HG02938 (cell line): ENCODE results near the gene PTPRG.

ENCODE experiments used
- ATAC-seq: cut with Tn5 transposase; IDR thresholded peaks from one replicate; pipeline ENCODE4 v1.9.1; 2021; ENCODE audit warnings: mild to moderate bottlenecking, moderate library complexity; ENCODE audit not compliant: unreplicated experiment

PTPRG gene

DNA sequence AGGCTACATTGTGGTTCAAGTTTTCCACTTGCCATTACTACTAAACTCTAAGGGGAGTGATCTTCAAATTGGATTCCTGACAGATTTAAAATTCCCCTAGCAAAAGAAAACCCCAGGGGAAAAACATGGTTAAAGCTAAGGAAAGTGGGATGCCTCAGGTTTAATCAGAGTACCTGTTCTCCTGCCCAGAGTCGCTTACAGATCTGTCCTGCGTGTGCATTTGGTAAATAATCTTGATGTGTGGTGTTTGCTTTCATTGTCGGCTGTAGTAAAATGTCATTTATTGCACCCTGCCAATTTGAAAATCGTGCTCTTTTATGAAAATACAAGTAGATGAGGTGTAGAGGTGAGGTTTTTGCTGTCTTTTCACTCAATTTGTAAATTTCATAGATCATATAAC, 323.4 kb downstream of the PTPRG start:
- ATAC-seq = no peak

DNA sequence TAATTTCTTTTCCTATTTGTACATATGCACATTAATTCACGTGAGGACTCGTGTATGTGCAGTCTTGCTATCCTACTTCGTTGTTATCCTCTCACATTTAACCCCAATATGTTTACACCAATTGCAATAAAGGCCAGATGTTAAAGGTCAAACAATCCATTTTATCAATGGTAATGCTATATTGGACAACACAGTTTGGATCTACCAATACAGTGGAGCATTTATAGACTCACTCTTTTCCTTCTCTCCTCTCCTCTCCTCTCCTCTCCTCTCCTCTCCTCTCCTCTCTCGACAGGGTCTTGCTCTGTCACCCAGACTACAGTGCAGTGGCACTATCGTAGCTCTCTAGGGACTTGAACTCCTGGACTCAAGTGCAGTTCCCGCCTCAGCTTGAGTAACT, 324.0 kb downstream of the PTPRG start:
- no peak for ATAC-seq

DNA sequence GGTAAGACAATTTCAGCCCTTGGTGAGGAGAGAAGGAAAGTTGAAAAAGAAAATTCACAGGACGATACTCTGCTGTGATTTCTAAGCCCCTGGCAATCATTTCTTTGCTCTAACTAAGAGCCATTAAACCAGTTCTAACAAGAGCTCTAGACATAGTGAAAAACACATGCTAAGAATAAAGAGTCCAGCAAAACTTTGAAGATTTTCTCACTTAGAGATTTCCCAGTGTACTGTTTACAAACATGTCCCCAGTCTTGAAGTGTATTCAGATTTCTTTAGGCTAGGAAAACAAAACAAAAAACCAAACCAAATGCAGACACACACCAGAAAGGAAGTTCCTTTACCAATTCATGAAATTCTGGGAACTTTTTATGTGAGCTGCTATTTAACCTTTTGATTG, 325.8 kb downstream of the PTPRG start:
- no peak for ATAC-seq

DNA sequence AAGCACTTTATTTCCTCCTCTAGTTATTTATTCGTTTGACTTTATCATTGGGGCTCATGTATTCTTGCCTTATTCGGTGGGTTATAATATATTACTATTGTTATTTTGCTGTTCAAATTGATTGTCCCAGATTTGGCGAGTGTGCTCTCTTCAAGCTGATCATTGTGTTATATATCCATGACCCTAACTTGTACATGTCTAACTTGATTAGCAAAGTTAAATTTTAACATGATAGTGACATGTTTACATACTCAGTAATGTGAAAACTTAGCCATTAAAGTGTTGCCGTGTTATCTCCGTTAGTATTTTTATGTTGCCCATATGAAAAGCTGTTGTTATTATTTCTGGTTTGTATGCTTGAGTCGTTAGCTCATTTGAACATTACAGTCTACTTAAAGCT, 327.9 kb downstream of the PTPRG start:
- ATAC-seq = no peak

DNA sequence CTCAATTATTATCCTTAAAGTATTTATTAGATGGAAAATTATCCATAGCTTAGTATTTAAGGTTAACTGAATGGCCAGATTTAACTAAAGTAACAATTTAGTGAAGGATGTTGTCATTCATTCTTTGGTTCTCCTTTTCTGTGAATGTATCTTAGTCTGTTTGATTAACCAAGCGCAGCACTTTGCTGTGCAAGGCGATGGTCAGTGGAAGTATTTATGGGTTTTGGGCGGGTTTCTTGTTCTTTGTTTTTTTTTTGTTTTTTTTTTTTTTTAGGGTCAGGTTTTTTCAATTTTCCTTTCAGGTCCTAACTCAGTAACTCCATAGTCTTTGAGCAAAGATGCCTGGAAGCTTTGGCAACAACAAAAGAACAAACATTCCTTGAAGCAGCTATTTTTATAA, 328.8 kb downstream of the PTPRG start:
- no peak for ATAC-seq

DNA sequence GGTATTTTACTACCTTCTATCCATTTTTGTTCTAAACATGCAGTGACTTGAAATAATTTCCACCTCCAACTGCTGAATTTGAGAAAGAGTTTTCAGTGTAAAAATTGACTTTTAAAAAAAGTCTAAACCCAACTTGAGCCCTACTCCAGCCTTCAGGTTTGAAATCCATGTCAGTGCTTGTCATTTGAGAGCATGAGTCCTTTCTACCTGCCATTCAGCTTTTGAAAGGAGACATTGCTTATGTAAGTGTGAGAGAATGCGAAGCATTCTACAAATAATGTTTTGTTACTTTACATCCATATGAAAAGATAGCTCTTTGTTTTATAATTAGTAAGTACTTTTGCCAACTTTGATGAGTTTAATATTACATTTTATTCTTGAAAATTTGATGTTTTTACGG, 329.2 kb downstream of the PTPRG start:
- no peak for ATAC-seq

DNA sequence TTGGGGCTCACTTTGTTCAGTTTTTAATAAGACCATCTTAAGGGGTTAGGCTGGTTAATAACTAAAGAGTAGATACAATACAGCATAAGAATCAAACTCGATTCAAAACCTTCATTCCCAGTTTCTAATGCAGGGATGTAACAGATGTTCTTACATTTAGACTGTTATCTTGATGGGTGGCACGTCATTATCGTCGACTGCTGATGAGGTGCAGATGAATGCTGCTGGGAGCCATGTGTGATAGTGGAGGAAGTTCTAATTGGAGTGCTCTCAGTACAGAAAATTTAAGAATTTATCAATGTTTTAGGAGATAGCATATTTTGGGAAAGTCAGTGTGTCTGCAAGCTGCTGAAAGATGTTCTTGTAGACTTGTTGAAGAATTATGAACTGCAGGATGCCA, 331.5 kb downstream of the PTPRG start:
- no peak for ATAC-seq

DNA sequence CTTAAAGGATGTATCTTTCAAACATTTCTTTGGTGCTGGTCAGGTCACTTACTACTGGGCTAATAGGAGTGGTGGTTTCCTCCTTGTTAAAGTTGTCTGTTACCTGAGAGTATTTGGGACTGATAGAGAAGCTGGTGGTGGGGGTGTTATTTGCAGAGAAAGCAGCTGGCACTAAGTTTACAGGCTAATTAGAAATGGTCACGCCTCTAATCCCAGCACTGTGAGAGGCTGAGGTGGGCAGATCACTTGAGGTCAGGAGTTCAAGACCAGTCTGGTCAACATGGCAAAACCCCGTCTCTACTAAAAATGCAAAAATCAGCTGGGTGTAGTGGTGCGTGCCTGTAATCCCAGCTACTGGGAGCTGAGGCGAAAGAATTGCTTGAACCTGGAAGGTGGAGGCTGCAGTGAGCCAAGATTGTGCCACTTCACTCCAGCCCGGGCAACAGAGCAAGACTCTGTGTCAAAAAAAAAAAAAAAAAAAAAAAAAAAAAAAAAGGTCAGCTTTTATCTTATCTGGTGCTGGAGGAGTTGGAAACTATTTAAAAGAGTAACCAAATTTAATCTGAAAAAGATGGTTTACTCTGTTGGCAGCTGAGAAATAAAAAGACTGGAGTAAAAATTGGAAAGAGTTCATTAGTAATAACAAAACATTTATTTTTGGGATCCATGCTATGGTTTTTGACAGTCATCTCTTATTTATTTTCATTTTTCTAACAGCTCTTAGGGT, 332.6 kb downstream of the PTPRG start:
- no peak for ATAC-seq

DNA sequence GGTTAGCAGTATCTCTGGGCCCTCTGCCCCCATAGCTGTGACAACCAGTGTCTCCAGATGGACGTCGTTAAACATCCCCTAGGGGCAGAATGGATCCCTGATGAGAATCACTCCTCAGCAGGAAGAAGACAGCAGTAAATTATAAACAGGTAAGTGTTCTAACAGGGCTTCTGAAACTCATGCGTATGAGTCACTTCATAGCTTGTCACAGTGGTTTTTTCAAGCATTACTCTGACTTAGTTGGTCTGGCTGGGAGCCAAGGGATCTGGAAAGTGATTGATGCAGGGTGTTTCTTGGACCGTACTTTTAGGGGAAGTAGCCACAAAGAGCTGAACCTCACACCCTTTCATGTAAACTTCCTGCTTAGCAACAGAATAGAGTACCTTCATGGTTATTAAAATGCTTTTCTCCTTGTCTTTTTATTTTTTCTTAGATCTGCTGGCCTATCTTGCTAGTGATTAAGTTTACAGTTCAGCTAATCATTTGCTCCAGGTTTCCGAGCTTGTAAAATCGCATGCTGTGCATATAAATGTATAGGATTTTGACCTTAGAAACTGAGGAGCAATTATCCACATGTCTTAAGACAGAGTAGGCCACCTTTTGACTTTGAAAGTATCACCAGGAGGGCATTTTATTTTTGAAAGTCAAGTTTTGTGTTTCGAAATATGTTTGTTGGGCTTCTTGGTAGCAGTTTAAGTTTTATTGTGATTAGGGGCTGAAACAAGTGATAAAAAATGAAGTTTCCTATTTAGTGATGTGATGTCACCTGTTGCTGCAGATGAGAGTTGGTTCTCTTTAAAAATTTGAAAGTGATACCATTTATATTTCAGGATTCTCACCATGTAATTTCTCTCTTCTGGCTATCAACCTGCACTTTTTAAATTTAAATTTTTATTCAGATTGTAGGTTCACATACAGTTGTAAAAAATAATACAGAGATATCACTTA, 333.9 kb downstream of the PTPRG start:
- peak; percentile 95 for ATAC-seq

DNA sequence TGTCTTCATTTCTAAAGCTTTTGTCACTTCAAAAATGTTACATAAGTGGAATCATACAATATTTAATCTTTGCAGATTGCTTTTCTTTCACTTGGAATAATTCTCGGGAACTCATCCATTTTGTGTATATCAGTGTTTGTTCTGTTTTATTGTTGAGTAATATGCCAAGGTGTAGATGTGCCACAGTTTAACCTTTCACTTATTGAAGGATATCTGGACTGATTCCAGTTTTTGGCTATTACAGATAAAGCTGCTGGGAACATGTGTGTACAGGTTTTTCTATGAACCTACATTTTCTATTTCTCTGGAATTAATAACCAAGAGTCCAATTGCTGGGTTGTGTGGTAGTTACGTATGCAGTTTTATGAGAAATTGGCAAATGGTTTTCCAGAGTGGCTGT, 334.9 kb downstream of the PTPRG start:
- ATAC-seq = no peak

DNA sequence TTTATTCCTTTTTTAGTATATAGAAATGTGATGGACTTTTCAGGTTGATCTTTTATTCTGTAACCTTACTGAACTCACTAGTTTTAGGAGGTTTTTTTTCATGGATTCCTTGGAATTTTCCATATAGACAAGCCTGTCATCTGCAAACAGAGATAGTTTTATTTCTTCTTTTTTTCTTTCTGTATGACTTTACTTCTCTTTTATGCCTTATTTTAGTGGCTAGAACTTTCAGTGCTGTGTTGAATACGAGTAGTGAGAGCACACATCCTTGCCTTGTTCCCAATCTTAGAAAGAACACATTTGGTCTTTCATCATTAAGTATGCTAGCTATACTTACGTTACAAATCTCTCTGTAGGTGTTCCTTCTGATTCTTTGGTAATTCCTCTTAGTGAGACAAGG, 336.5 kb downstream of the PTPRG start:
- ATAC-seq = no peak

DNA sequence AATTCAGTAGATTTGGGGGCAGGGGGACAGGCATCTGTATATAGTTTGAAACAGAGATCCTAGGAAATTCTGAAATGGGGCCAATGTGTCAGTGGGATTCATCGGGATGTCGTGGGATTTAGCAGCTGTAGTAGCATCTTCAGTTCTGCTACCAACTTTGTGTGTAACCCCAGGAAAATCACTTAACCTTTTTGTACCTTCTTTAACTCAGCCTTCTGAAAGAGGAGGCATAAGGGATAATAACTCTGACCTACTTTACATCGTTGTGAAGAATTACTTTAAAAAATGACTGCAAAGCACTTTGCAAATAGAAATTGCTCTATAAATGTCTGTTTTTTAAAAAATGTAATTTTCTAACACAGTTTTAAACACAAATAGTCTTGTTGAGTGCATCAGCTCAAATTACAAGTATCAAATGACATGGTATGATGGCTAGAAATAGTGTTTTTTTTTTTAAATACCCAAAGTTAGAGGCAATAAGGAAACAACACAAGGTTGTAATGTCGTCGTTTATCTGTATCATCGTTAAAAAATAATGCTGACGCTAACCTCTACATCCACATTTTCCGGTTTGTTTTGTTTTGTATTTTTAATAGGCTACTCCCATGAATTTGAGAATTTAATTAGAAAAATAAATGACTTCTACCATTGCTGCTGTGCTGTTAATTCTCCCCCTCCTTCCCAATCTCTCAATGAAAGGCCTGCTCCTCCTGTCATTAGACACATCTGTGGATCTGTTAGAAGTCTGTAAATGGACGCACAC, 338.5 kb downstream of the PTPRG start:
- no peak for ATAC-seq

DNA sequence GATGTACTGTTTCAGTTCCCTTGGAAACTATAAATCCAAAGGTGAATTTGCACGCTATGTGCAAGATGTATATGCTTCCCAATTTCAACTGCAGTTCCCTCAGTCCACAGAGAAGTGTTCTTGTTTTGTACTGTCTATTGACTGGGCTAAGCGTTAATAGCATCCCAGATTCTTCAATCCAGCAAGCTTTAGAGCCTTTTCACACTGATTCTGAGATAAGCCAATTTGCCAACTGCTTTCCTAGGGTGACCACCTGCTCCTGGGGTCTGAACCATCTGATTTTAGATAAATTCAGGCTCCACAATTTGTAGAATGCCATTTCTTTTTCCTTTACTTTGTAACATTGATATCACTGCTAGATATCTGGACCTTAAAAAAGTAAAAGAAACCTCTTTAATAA, 340.1 kb downstream of the PTPRG start:
- no peak for ATAC-seq

DNA sequence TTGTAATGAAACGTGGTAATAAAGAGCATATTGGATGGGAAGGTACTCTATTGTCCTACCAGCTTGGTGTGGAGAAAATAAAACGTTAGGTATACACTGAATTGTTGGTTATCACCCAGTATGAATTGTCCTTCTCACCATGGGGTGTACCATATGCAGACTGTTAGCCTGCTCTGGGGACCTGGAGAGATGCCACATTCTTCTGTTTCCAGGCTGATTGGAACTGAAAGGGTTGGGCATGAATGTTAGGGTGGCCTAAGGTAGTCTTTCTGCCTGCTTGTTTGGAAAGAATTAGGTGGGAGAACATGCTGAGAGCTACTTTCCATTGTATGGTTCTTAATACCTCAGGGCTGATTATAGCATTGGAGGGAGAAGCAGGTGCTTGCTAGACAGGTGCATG, 340.6 kb downstream of the PTPRG start:
- no peak for ATAC-seq

DNA sequence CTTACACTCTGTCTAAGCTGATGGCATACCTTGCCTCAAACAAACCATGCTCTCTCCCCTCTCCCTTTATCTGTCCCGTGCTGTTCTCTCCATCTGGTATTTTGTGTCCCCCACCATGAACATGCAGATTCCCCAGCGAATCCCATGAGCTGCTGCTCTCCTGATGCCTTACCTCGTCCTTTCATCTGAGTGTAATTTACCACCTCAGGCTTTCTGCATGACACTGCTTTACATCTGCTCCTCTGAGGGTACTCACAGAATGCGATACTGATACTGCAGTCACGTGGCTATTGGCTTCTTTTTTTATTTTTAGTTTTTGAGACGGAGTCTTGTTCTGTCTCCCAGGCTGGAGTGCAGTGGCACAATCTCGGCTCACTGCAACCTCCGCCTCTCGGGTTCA, 341.7 kb downstream of the PTPRG start:
- ATAC-seq = no peak

DNA sequence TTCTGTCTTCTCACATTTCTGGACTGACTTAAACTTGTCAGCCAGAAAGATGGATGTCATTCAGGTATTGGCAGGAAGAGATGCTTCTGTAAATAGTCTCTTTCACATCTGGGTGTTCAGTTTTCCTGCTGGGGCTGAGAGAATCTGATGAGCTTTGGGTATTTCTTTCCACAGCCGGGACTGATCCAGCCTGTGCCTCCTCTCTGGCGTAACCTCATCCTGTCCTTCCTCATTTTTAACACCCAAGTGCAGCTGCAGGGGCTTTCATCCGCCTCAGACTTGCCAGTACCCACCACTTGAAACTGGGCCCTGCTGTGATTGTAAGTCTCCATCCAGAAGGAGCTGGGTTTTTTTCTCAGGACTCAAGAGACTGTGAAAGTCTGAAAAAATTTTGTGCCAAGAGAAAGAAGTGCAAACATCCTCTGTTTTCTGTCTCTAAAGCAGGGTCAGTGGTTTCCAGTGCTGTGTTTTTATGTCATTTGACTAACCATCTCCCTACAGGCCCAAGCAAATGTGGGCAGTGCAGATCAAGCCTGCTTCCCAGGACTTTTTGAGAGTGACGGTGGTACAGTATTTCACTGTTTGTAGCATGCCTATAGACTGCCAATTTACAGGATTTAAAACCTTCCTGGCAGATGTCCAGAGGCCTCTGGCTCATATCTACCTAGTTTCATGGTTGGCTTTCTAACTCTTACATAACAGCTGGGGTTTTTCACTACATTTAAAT, 342.7 kb downstream of the PTPRG start:
- ATAC-seq = peak; percentile 66

DNA sequence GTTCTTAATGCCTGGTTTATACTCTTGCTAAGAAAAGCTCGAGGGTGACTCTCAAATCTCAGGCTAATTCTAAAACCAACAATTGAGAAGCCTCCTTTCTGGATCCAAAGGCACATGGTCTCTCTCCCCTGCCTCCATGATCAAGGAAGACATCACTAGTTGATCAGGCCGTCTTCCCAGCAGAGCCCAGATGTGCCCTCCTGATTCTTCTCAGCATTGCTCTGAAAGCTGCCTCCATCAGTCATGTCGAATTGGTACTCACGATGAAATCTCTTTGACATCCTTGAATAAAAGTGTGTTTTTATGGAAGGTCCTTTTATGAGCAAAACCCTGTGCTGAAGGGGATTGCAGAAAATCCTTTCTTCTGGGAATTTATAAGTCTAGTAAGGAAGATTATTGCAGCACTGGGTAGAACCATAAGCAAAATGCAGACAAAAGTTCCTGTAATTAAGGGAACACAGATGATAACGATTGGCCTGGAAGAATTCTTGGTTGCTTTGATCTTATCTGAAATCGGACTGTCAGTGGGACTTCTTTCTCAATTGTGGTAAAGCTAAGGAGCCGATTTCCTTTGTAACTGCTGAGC, 345.9 kb downstream of the PTPRG start:
- no peak for ATAC-seq

DNA sequence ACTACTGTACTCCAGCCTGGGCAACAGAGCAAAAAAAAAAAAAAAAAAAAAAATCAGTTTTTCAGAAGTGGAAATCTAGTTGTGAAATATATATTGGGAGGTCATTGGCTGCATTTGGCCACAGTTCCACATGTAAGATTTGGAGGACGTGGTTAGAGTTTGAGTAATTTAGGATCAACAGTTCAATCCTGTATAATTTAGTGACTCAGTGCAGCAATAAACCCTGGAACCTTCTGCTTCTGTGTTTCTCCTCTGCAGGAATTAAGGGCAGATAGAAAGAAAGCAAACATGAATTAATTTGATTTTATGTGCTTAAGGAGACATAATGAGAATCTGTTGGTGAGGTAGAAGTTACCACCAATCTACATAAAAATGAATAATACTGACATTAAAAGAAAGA, 347.0 kb downstream of the PTPRG start:
- no peak for ATAC-seq

DNA sequence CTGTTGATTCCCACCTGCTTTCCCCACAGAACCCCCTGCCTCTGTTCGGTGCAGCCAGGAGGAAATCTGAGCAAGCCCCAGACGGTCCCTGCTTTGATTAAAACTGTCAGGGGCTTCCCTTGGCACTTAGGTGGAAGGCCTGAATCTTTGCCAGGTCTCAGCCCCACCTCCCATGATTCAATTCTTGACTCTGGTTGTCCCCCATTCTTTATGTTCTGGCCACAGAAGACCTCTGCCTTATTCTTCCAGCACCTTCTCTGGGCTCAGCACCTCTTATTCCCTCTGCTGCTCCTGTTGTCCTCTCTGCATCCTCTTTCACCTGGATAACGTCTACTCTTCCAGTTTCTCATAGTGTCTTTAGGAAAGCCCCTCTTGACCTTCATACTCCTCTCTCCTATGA, 349.4 kb downstream of the PTPRG start:
- no peak for ATAC-seq

DNA sequence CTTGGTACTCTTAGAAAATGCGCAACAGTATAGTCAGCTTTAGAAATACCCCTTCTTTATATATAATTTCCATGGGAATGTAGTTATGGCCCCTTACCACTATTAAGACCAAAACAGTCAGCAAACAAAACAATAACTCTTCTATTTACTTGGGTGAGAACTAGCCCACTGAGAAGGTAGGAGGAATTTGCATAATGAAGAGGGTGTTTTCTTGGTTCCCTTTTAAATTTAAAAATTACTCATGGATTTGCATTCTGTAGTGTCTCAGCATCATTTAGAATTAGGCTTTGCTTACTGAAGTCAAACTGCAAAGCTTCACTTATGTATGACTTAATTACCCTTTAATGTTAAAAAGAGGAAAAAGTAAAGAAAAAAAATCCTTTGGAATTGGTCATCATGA, 350.8 kb downstream of the PTPRG start:
- ATAC-seq = peak; percentile 91

DNA sequence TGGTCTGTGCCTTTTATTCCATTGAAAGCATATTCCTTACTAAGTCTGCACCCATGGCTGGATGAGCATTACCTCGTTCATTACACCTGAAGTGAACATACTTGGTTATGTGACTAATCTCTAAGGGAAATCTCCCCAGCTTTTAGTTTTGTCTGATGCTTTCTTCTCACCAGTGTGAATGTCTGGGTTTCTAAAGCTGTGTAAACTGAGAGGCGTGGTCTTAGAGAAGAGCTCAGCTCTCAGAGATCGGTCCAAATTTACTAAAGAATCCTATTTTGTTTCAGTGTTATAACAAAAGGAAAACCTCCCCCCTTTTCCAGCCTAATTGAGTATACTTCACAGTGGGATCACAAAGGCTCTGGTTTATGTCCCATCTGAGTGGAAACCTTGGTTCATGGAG, 352.3 kb downstream of the PTPRG start:
- no peak for ATAC-seq
